Measurements from ENCODE around the gene SUSD1. TPM values are rescaled to one million over a fixed set of nuclear protein-coding genes. Genes with fewer than 3 reads are reported as not detected.

Gene SUSD1
- polyA plus RNA-seq, 1 of the 3 experiments (the other 2 are of a cell fraction), result 8.2 TPM

DNA sequence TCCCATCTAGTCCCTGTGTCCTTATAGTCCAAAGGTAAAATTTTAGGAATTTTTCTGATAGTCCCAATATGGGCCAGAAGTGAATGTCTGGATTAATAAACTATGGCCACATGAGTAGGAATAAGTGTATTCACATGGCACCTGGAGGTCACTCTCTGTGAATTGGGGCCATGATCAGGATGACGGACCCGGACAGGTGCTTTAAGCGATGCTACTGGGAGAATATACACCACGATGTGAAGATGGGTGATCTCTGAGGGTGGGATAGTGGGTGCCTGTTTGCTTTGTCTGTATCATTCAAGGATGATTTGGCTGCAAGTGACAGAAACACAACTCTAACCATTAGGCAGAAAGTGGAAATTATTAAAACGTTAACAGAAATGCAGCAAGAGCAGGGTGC lies 177.3 kb downstream of the SUSD1 start:
- ChIA-PET POLR2A (no interaction called here), CTCF (no interaction called here)
- no peak overlapping the region for H3K4me2 ChIP-seq
- H3K9me2 ChIP-seq, result no peaks in the 10 kb centered on the region
- no peak for DNase-seq
- 91% methylated on average over 5 of the region's 5 CpGs for WGBS (ENCODE audit: low lambda C conversion rate)
- TF ChIP-seq GABPA (IDR thresholded peaks at IDR 0.05; ENCODE audit: low read depth) (no peak), TEAD4 (IDR thresholded peaks at IDR 0.05; ENCODE audit: borderline replicate concordance, insufficient read depth) (no peak), EZH2phosphoT487 (IDR thresholded peaks at IDR 0.05; ENCODE audit: borderline replicate concordance, low read depth) (no peak), RFX5 (IDR thresholded peaks at IDR 0.05; ENCODE audit: low read length) (no peak)
- no peaks in the 10 kb centered on the region for H3K36me3 ChIP-seq (replicated peaks in 1 of 2; ENCODE audit: control insufficient read depth in 1 of 2, insufficient read depth in 2 of 2, low read length in 1 of 2)
- no peaks in the 10 kb centered on the region for H3K79me2 ChIP-seq (ENCODE audit: insufficient read depth)
- H3K4me3 ChIP-seq (ENCODE audit: low read depth in 2 of 2, low read length in 1 of 2), result no peak overlapping the region
- H3K9ac ChIP-seq, result no peak overlapping the region
- no peaks in the 10 kb centered on the region for H3K27me3 ChIP-seq (ENCODE audit: insufficient read depth)
- no peak overlapping the region for H3K27ac ChIP-seq (ENCODE audit: low read depth in 2 of 2, low read length in 1 of 2)
- H4K20me1 ChIP-seq (ENCODE audit: insufficient read depth), result no peaks in the 10 kb centered on the region
- H3F3A ChIP-seq (replicated peaks; ENCODE audit: insufficient read depth), result peaks cover 9% of the 10 kb centered on the region
- H3K4me1 ChIP-seq (ENCODE audit: control insufficient read depth in 1 of 2, insufficient read depth in 2 of 2, low read depth in 1 of 2, low read length in 1 of 2), result no peaks in the 10 kb centered on the region
- no peaks in the 10 kb centered on the region for H3K9me3 ChIP-seq
- H2AFZ ChIP-seq (ENCODE audit: low read depth), result no peak overlapping the region

DNA sequence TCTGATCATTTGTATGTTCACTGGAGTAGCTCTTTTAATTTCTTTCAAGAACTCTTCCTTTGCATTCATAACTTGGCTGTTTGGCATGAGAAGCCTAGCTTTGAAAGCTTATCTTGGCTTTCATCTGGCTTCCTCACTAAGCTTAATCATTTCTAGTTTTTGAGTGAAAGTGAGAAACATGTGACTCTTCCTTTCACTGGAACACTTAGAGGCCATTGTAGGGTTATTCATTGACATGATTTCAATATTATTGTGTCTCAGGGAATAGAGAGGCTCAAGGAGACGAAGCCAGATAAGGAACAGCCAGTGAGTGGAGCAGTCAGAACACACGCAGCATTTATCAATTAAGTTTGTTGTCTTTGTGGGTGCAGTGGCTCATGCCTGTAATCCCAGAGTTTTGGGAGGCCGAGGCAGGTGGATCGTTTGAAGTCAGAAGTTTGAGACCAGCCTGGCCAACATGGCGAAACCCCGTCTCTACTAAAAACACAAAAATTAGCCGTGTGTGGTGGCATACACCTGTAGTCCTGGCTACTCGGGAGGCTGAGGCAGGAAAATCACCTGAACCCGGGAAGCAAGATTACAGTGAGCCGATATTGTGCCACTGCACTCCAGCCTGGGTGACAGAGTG lies 180.2 kb downstream of the SUSD1 start:
- no peak overlapping the region for H3K9ac ChIP-seq
- no peaks in the 10 kb centered on the region for H3K4me1 ChIP-seq (ENCODE audit: control insufficient read depth in 1 of 2, insufficient read depth in 2 of 2, low read depth in 1 of 2, low read length in 1 of 2)
- no peak overlapping the region for H3K4me2 ChIP-seq
- no peaks in the 10 kb centered on the region for H3K36me3 ChIP-seq (replicated peaks in 1 of 2; ENCODE audit: control insufficient read depth in 1 of 2, insufficient read depth in 2 of 2, low read length in 1 of 2)
- H3K27me3 ChIP-seq (ENCODE audit: insufficient read depth), result no peaks in the 10 kb centered on the region
- DNase-seq, result no peak
- H3K79me2 ChIP-seq (ENCODE audit: insufficient read depth), result no peaks in the 10 kb centered on the region
- H3K27ac ChIP-seq (ENCODE audit: low read depth in 2 of 2, low read length in 1 of 2), result no peak overlapping the region
- H2AFZ ChIP-seq (ENCODE audit: low read depth), result peak overlapping the region; percentile 11; the same call in 1 of the 2 replicates
- no peaks in the 10 kb centered on the region for H3K9me2 ChIP-seq
- WGBS (ENCODE audit: low lambda C conversion rate), result 89% methylated on average over 10 of the region's 10 CpGs
- CTCF ChIA-PET, result interaction anchor here (0.9 kb wide), 1 partner anchor 16 kb away, joined by 3 read pairs; no protein-coding TSS in a partner anchor
- H3K4me3 ChIP-seq (ENCODE audit: low read depth in 2 of 2, low read length in 1 of 2), result no peak overlapping the region
- peaks cover 9% of the 10 kb centered on the region for H3F3A ChIP-seq (replicated peaks; ENCODE audit: insufficient read depth)
- TF ChIP-seq, protein P1, sequence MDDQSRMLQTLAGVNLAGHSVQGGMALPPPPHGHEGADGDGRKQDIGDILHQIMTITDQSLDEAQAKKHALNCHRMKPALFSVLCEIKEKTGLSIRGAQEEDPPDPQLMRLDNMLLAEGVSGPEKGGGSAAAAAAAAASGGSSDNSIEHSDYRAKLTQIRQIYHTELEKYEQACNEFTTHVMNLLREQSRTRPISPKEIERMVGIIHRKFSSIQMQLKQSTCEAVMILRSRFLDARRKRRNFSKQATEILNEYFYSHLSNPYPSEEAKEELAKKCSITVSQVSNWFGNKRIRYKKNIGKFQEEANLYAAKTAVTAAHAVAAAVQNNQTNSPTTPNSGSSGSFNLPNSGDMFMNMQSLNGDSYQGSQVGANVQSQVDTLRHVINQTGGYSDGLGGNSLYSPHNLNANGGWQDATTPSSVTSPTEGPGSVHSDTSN (IDR thresholded peaks at IDR 0.05), result no peak
- TF ChIP-seq ZBTB33 (IDR thresholded peaks at IDR 0.05; ENCODE audit: borderline replicate concordance, low read depth) (no peak), RFX5 (IDR thresholded peaks at IDR 0.05; ENCODE audit: low read length) (no peak), NRF1 (IDR thresholded peaks at IDR 0.05; ENCODE audit: low read depth, low read length) (no peak), IRF3 (IDR thresholded peaks at IDR 0.05; ENCODE audit: low read depth, low read length) (no peak), POLR2AphosphoS5 (IDR thresholded peaks at IDR 0.05; ENCODE audit: low read depth, low read length) (no peak)
- TF ChIP-seq, protein P2, sequence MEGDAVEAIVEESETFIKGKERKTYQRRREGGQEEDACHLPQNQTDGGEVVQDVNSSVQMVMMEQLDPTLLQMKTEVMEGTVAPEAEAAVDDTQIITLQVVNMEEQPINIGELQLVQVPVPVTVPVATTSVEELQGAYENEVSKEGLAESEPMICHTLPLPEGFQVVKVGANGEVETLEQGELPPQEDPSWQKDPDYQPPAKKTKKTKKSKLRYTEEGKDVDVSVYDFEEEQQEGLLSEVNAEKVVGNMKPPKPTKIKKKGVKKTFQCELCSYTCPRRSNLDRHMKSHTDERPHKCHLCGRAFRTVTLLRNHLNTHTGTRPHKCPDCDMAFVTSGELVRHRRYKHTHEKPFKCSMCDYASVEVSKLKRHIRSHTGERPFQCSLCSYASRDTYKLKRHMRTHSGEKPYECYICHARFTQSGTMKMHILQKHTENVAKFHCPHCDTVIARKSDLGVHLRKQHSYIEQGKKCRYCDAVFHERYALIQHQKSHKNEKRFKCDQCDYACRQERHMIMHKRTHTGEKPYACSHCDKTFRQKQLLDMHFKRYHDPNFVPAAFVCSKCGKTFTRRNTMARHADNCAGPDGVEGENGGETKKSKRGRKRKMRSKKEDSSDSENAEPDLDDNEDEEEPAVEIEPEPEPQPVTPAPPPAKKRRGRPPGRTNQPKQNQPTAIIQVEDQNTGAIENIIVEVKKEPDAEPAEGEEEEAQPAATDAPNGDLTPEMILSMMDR (IDR thresholded peaks at IDR 0.05), result no peak
- POLR2A ChIA-PET, result no interaction called here
- H4K20me1 ChIP-seq (ENCODE audit: insufficient read depth), result no peaks in the 10 kb centered on the region
- no peaks in the 10 kb centered on the region; the same call in 1 of the 2 replicates for H3K9me3 ChIP-seq

Measured in SK-N-SH (cell line).